ENCODE data around the gene PLEKHM3. TPM values are rescaled to one million over a fixed set of nuclear protein-coding genes. Genes with fewer than 3 reads are reported as not detected.
A peak's percentile ranks its signal among the peaks of the same experiment; 100 is the strongest.

PLEKHM3 gene
- total RNA-seq, 1 donor, result 23.5 TPM

DNA sequence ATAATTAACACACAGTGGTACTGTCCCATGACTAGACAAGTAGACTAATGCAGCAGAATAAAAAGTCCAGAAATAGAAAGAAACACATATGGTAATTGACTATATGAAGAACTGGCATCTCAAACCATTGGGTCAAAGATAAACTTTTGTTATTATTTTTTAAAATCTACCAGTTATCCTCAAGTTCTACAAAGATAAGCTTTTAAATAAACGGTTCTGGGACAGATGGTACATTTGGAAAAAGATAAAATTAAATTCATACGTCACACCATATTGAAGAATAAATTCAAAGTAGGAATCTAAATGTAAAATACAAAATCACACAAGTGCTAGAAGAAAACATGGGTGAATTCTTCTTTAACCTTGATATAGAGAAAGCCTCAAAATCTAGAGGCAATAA is 37.6 kb upstream of the PLEKHM3 start:
- H2AFZ ChIP-seq (ENCODE audit: low read length), result no peak overlapping the region

DNA sequence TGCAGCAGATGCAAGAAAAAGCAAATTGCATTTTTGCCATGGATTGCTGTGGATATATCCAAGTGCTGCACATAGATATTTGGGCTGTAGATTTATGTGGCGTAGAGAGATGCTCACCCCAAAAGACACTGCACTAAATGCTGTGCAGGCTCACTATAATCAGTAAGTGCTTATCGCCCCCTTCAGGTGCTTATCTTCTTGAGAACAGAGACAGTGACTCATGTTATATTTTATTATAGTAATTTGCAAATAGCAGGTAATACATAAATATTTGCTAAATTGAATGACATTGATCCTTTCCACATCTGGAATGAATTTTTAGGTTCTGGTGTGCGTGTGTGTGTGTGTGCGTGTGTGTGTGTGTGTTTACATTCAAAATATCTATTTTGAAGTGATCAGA is 36.8 kb upstream of the PLEKHM3 start:
- Histone ChIP-seq H3K36me3 (ENCODE audit: insufficient read depth, low read length) (no peaks in the 10 kb centered on the region), H3K27ac (ENCODE audit: low read depth, low read length) (no peak overlapping the region), H3K4me2 (ENCODE audit: insufficient read depth, low read length) (no peak overlapping the region), H2AFZ (ENCODE audit: low read length) (no peak overlapping the region), H4K20me1 (ENCODE audit: insufficient read depth, low read length) (no peaks in the 10 kb centered on the region), H3K27me3 (ENCODE audit: insufficient read depth, low read length) (no peaks in the 10 kb centered on the region), H3K4me1 (ENCODE audit: insufficient read depth, low read length) (peaks cover 12% of the 10 kb centered on the region), H3K9me3 (ENCODE audit: low read depth, low read length) (no peaks in the 10 kb centered on the region), H3K79me2 (ENCODE audit: insufficient read depth, low read length) (no peaks in the 10 kb centered on the region), H3K4me3 (ENCODE audit: insufficient read depth, low read length) (no peak overlapping the region)
- no peak for DNase-seq (ENCODE audit: insufficient read length, low spot score, missing footprints)
- TF ChIP-seq, protein P1, sequence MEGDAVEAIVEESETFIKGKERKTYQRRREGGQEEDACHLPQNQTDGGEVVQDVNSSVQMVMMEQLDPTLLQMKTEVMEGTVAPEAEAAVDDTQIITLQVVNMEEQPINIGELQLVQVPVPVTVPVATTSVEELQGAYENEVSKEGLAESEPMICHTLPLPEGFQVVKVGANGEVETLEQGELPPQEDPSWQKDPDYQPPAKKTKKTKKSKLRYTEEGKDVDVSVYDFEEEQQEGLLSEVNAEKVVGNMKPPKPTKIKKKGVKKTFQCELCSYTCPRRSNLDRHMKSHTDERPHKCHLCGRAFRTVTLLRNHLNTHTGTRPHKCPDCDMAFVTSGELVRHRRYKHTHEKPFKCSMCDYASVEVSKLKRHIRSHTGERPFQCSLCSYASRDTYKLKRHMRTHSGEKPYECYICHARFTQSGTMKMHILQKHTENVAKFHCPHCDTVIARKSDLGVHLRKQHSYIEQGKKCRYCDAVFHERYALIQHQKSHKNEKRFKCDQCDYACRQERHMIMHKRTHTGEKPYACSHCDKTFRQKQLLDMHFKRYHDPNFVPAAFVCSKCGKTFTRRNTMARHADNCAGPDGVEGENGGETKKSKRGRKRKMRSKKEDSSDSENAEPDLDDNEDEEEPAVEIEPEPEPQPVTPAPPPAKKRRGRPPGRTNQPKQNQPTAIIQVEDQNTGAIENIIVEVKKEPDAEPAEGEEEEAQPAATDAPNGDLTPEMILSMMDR (IDR thresholded peaks at IDR 0.05; ENCODE audit: extremely low read depth, low read depth, low read length), result peak; percentile 50

More for the DNA sequence above, 37.6 kb upstream of the PLEKHM3 start:
- Histone ChIP-seq H3K4me1 (ENCODE audit: insufficient read depth, low read length) (peaks cover 12% of the 10 kb centered on the region), H3K36me3 (ENCODE audit: insufficient read depth, low read length) (no peaks in the 10 kb centered on the region), H3K27me3 (ENCODE audit: insufficient read depth, low read length) (no peaks in the 10 kb centered on the region), H3K79me2 (ENCODE audit: insufficient read depth, low read length) (no peaks in the 10 kb centered on the region), H4K20me1 (ENCODE audit: insufficient read depth, low read length) (no peaks in the 10 kb centered on the region), H3K9me3 (ENCODE audit: low read depth, low read length) (no peaks in the 10 kb centered on the region), H3K27ac (ENCODE audit: low read depth, low read length) (no peak overlapping the region), H3K4me2 (ENCODE audit: insufficient read depth, low read length) (no peak overlapping the region), H3K4me3 (ENCODE audit: insufficient read depth, low read length) (no peak overlapping the region)
- DNase-seq (ENCODE audit: insufficient read length, low spot score, missing footprints), result no peak
- TF ChIP-seq, protein P1 (IDR thresholded peaks at IDR 0.05; ENCODE audit: extremely low read depth, low read depth, low read length), result no peak

DNA sequence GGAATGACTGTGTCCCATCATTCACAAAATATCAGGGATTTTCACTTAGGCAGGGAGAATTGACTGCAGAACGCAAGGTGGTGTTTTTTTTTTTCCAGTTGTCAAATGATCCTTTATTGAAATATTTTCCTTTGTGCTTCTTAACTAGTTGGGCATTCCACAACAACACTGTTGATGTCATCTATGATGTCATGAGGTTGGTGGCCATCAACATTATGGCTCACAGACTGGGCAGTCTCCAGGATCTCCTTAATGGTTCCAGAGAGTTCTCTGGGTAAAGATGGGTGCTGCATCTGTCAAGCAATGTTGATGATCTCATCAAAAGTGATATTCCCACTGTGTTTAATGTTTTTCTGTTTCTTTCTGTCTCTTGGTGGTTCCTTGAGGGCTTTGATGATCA is 31.8 kb upstream of the PLEKHM3 start:
- no peaks in the 10 kb centered on the region for H4K20me1 ChIP-seq (ENCODE audit: insufficient read depth, low read length)
- TF ChIP-seq, protein P1 (IDR thresholded peaks at IDR 0.05; ENCODE audit: extremely low read depth, low read depth, low read length), result no peak
- no peaks in the 10 kb centered on the region for H3K36me3 ChIP-seq (ENCODE audit: insufficient read depth, low read length)
- H2AFZ ChIP-seq (ENCODE audit: low read length), result no peak overlapping the region
- H3K4me2 ChIP-seq (ENCODE audit: insufficient read depth, low read length), result no peak overlapping the region
- H3K79me2 ChIP-seq (ENCODE audit: insufficient read depth, low read length), result no peaks in the 10 kb centered on the region
- no peaks in the 10 kb centered on the region for H3K9me3 ChIP-seq (ENCODE audit: low read depth, low read length)
- H3K4me3 ChIP-seq (ENCODE audit: insufficient read depth, low read length), result no peak overlapping the region
- H3K27ac ChIP-seq (ENCODE audit: low read depth, low read length), result no peak overlapping the region
- DNase-seq (ENCODE audit: insufficient read length, low spot score, missing footprints), result no peak
- H3K4me1 ChIP-seq (ENCODE audit: insufficient read depth, low read length), result no peaks in the 10 kb centered on the region
- H3K27me3 ChIP-seq (ENCODE audit: insufficient read depth, low read length), result peaks cover 10% of the 10 kb centered on the region

DNA sequence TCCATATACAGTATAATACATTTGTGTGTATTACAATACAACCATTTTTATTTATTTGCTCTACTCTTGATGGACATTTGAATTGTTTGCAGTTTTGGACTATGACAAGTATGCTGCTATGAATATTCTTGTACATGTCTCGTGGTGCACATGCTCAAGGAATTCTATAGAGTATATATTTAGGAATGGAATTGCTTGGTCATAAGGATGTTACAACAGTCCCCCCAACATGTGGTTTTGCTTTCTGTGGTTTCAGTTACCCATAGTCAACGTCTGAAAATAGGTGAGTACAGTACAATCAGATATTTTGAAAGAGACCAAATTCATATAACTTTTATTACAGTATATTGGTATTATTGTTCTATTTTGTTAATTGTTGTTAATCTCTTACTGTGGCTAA is 24.1 kb upstream of the PLEKHM3 start:
- no peak overlapping the region for H3K4me3 ChIP-seq (ENCODE audit: insufficient read depth, low read length)
- no peaks in the 10 kb centered on the region for H3K4me1 ChIP-seq (ENCODE audit: insufficient read depth, low read length)
- TF ChIP-seq, protein P1 (IDR thresholded peaks at IDR 0.05; ENCODE audit: extremely low read depth, low read depth, low read length), result no peak
- H2AFZ ChIP-seq (ENCODE audit: low read length), result no peak overlapping the region
- no peak overlapping the region for H3K4me2 ChIP-seq (ENCODE audit: insufficient read depth, low read length)
- H4K20me1 ChIP-seq (ENCODE audit: insufficient read depth, low read length), result no peaks in the 10 kb centered on the region
- DNase-seq (ENCODE audit: insufficient read length, low spot score, missing footprints), result no peak
- no peaks in the 10 kb centered on the region for H3K79me2 ChIP-seq (ENCODE audit: insufficient read depth, low read length)
- peaks cover under 1% of the 10 kb centered on the region for H3K27me3 ChIP-seq (ENCODE audit: insufficient read depth, low read length)
- H3K9me3 ChIP-seq (ENCODE audit: low read depth, low read length), result no peaks in the 10 kb centered on the region
- H3K27ac ChIP-seq (ENCODE audit: low read depth, low read length), result no peak overlapping the region
- H3K36me3 ChIP-seq (ENCODE audit: insufficient read depth, low read length), result no peaks in the 10 kb centered on the region
